GM12892 (cell line): ENCODE data around the gene HNRNPF.

Experiments used
- POLR2A ChIP-seq: IDR thresholded peaks from 2 replicates; pipeline ENCODE4 v1.6.1; 2011; ENCODE audit warnings: low read depth, low read length, control low read depth
- POLR2AphosphoS5 ChIP-seq: IDR thresholded peaks from 2 replicates; pipeline ENCODE4 v1.6.1; 2011; ENCODE audit warnings: low read depth, low read length, control low read depth
- TAF1 ChIP-seq: IDR thresholded peaks from 2 replicates; pipeline ENCODE4 v1.6.1; 2011; ENCODE audit warnings: low read depth, mild to moderate bottlenecking, control low read depth, low read length, borderline replicate concordance

GRCh38 chr10:43371418-43371817, 37.6 kb downstream of the HNRNPF start, which contains the start of gene FXYD4:
- TF ChIP-seq POLR2A (no peak), TAF1 (no peak), POLR2AphosphoS5 (no peak)
